ENCODE measurements around the gene HNRNPK.
A peak's percentile ranks its signal among the peaks of the same experiment; 100 is the strongest.

HNRNPK gene

GRCh38 chr9:83977196-83977595 lies 2.8 kb downstream of the HNRNPK start:
- no peak for TF ChIP-seq CTCF (IDR thresholded peaks at IDR 0.05; ENCODE audit: insufficient read depth, low read depth, low read length, missing control alignments)
- H3K4me3 ChIP-seq (ENCODE audit: low read depth, low read length): peak overlapping the region; percentile 84; the same call in 1 of the 2 replicates
- DNase-seq (ENCODE audit: low read depth): no peak

- DNase-seq (ENCODE audit: low read depth): no peak
- H3K4me3 ChIP-seq (ENCODE audit: low read depth, low read length): no peak overlapping the region
- TF ChIP-seq CTCF (IDR thresholded peaks at IDR 0.05; ENCODE audit: insufficient read depth, low read depth, low read length, missing control alignments): no peak
These were observed 3.6 kb downstream of the HNRNPK start for GRCh38 chr9:83976372-83976771.

- TF ChIP-seq CTCF (IDR thresholded peaks at IDR 0.05; ENCODE audit: insufficient read depth, low read depth, low read length, missing control alignments): no peak
- DNase-seq (ENCODE audit: low read depth): no peak
- no peak overlapping the region for H3K4me3 ChIP-seq (ENCODE audit: low read depth, low read length)
These were observed 4.7 kb downstream of the HNRNPK start for GRCh38 chr9:83975300-83975699.

GRCh38 chr9:83972286-83972685 lies 7.7 kb downstream of the HNRNPK start:
- no peak for TF ChIP-seq CTCF (IDR thresholded peaks at IDR 0.05; ENCODE audit: insufficient read depth, low read depth, low read length, missing control alignments)
- no peak overlapping the region for H3K4me3 ChIP-seq (ENCODE audit: low read depth, low read length)
- no peak for DNase-seq (ENCODE audit: low read depth)

GRCh38 chr9:83971485-83971884 lies 8.5 kb downstream of the HNRNPK start:
- DNase-seq (ENCODE audit: low read depth): no peak
- no peak for TF ChIP-seq CTCF (IDR thresholded peaks at IDR 0.05; ENCODE audit: insufficient read depth, low read depth, low read length, missing control alignments)
- H3K4me3 ChIP-seq (ENCODE audit: low read depth, low read length): no peak overlapping the region

- H3K4me3 ChIP-seq (ENCODE audit: low read depth, low read length): no peak overlapping the region
- no peak for DNase-seq (ENCODE audit: low read depth)
- no peak for TF ChIP-seq CTCF (IDR thresholded peaks at IDR 0.05; ENCODE audit: insufficient read depth, low read depth, low read length, missing control alignments)
These were observed 10.4 kb downstream of the HNRNPK start for GRCh38 chr9:83969602-83970001.

- H3K4me3 ChIP-seq (ENCODE audit: low read depth, low read length): no peak overlapping the region
- TF ChIP-seq CTCF (IDR thresholded peaks at IDR 0.05; ENCODE audit: insufficient read depth, low read depth, low read length, missing control alignments): no peak
- no peak for DNase-seq (ENCODE audit: low read depth)
These were observed 12.9 kb downstream of the HNRNPK start for GRCh38 chr9:83967073-83967472.

Measured in GM12865 (cell line).